Muscle of back (tissue), 11 donors: ENCODE results near the gene TMEM59. TPM values are rescaled to one million over a fixed set of nuclear protein-coding genes. Genes with fewer than 3 reads are reported as not detected.
"Not testable (repeated sequence)": the region's sequence is repeated elsewhere in the genome, so short reads cannot be mapped to it uniquely, and the experiment has no call there.

Experiments
- DNase-seq, 3 donors: peaks; one replicate each; pipeline versions ENCODE4 v3.0.0 to v3.0.0-alpha.2; 2013
- polyA plus RNA-seq, 10 donors: library from polyadenylated mRNA; unstranded; fragments of 120-200 nt; gene quantifications; one replicate each; pipeline ENCODE4 v1.2.1, GENCODE V29; 2013; ENCODE audit not compliant: insufficient read length in 10 of 10

TMEM59 gene
- polyA plus RNA-seq, 10 donors, result 140 to 172 (median 156) TPM

- DNase-seq, result peak in 2 of 3 donors; percentile 2 to 22
These were observed 11.3 kb upstream of the TMEM59 start for GRCh38 chr1:54064299-54064698.

- peak in 1 of 3 donors; percentile 1 for DNase-seq
These were observed 1.4 kb upstream of the TMEM59 start for GRCh38 chr1:54054438-54054749.

GRCh38 chr1:54053745-54054437 lies 887 bp upstream of the TMEM59 start:
- DNase-seq, result peak in 2 of 3 donors; percentile 10 to 28

- peak; percentile 41 to 84 (median 46) for DNase-seq
These were observed 522 bp downstream of the TMEM59 start for GRCh38 chr1:54052431-54052933.

- DNase-seq, result peak in 1 of 3 donors; percentile 1
These were observed 1.0 kb downstream of the TMEM59 start for GRCh38 chr1:54051933-54052430.

DNA sequence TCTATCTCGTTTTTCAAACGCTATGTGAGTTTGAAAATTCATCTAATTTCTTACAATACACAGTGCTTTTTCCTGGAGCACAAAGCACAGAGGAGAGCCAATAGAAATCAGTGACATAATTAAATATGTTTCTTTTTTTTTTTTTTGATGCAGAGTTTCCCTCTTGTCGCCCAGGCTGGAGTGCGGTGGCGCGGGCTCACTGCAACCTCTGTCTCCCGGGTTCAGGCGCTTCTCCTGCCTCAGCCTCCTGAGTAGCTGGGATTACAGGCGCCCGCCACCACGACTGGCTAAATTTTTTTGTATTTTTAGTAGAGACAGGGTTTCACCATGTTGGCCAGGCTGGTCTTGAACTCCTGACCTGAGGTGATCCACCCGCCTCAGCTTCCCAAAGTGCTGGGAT lies 2.6 kb downstream of the TMEM59 start:
- not testable (repeated sequence) for DNase-seq

- no peak for DNase-seq
These were observed 5.4 kb downstream of the TMEM59 start for GRCh38 chr1:54047384-54048305.

DNA sequence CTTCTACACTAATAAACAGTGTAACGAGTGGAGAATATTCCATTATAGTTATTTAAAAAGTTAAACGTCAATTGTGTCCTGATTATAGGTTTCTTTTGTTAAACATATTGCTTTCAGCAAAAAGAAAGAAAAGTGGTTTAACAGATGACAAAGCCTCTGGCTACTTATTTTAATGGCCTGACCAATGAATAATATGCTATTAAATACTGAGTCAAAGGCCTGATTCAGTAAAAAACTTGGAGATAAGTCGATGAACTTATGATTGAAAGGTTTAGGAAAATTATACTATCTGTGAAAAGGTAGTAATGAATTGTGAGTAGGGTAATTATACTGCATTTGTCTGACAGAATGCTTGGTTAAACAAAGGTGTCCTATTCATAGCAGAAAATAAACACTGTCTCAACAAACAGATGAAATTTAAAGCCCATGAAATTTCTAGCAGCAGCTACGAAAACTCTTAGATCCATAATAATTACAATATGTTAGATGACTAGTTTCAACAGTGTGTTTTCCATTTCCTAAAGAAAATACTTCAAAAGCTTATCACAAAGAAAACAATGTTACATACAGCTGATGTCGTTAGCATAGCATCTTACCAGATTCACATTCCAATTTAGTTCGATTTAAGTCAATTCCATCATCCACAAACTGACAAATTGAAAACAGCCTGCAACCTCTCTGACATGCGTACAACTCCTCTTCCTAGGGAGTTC lies 6.2 kb downstream of the TMEM59 start:
- peak in 1 of 3 donors; percentile 6 for DNase-seq

GRCh38 chr1:54045496-54045895 lies 7.5 kb downstream of the TMEM59 start:
- no peak for DNase-seq

DNA sequence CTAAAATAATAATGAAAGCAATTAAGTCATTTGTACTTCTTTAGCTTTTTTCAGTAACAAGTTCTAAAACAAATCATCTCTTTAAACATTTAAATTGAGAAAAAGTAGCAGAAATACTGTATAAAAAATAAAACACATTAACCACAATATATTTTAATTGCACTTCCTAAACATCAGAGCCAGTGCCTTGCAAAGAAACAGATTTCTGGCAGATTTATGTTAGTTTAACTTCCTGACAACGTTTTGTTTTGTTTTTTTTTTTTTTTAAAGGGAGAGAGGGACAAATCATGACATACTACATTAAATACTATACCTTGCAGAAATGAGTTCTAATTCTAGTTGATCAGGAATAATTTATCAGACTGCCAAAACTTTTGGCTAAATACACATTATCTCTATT lies 11.2 kb downstream of the TMEM59 start:
- DNase-seq, result no peak

GRCh38 chr1:54037476-54037875 lies 15.5 kb downstream of the TMEM59 start:
- no peak for DNase-seq

GRCh38 chr1:54028306-54029251 lies 24.4 kb downstream of the TMEM59 start:
- no peak for DNase-seq

DNA sequence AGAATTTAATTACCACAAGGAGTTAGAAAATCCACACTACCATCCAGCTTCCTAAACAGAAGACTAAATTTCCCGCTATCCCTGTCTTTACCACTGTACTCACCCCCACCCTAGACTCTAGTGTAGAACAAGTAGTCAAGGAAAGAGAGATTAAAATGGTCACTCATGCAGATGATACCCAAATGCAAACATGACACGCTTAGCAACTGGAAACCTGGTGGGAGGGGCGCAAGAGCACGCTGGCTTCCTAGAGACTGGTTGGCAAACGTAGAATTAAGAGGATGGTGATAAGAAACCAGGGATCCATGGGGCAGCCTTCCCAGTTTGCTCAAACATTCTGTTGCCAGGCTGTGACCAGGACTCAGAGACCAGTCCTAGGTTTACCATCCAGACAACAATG lies 25.2 kb downstream of the TMEM59 start:
- no peak for DNase-seq

- DNase-seq, result not testable (repeated sequence)
These were observed 28.2 kb downstream of the TMEM59 start for GRCh38 chr1:54024811-54025210.

DNA sequence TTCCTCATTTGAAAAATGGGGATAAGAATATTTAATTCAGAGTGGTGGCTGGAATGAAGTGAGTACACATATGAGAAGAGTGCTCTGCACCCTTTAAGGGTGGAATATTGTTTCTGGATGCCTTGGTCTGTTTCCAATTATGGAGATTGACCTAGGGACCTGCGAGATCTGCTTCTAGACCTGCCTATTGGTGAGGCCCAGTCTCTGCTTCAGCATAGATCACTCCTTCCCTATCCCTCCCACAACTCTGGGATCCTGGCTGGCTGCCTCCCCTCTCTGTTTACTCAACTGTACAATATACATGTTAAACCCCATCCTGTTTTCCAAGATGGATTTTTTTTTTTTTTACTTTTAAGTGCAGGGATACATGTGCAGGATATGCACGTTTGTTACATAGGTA lies 28.6 kb downstream of the TMEM59 start:
- DNase-seq, result no peak

DNA sequence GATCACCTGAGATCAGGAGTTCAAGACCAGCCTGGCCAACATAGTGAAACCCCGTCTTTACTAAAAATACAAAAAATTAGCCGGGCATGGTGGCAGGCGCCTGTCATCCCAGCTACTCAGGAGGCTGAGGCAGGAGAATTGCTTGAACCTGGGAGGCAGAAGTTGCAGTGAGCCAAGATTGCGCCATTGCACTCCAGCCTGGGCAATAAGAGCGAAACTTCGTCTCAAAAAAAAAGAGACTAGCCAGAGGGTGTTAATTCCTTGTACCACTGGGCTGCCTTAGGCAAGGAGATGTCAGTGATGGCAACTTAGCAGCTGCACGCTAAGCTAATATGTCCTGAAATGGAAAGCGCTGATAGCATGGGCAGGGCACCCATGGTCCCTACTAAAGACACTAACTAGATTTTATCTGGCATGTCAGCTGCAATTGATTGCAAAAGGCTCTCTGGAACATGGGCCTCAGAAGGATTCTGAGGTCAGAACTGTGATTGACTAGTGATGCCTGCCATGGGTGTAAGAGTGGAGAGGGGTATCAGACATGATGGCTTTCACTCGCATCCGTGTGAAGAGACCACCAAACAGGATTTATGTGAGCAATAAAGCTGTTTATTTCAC lies 33.3 kb downstream of the TMEM59 start:
- not testable (repeated sequence) for DNase-seq

DNA sequence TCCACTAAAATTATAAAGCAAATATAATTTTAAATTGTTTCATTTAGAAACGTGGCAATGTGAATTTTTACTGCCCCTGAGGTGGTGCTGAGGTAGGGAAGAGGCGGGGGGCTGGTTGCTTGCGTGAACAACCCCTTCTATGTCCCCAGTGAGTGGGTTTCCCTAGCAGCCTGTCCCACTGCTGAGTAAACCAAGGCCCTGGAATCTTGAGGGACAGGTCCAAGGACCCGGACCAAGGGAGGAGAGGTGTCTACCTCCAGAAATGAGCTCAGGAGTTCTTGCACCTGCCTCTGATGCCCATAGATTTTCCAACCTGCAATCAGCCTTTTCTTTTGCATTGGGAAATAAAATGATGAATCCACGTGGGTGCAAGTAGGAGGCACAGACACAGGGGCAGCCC lies 34.4 kb downstream of the TMEM59 start:
- DNase-seq, result no peak

DNA sequence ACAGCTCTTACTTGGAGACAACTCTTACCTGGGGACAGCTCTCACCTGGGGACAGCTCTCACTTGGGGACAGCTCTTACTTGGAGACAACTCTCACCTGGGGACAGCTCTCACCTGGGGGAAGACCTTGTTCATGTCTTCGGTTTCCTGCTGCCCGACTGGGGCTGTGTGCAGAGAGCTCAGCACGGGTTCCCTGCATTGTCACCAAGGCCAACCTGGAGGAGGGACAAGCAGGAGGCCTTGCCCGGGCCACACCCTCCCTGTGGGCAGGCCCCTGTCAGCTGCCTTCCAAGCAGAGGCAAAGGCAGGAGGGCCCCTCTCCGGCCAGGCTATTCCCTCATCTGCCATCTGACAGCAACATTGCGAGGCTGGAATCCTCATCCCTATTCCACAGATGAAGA lies 35.0 kb downstream of the TMEM59 start, which contains the start of gene LDLRAD1:
Gene LDLRAD1 (minus strand): TSS at position 208 of the 400 bp plus-strand sequence. CDS start 74 bp downstream, at position 134.
- no peak for DNase-seq

DNA sequence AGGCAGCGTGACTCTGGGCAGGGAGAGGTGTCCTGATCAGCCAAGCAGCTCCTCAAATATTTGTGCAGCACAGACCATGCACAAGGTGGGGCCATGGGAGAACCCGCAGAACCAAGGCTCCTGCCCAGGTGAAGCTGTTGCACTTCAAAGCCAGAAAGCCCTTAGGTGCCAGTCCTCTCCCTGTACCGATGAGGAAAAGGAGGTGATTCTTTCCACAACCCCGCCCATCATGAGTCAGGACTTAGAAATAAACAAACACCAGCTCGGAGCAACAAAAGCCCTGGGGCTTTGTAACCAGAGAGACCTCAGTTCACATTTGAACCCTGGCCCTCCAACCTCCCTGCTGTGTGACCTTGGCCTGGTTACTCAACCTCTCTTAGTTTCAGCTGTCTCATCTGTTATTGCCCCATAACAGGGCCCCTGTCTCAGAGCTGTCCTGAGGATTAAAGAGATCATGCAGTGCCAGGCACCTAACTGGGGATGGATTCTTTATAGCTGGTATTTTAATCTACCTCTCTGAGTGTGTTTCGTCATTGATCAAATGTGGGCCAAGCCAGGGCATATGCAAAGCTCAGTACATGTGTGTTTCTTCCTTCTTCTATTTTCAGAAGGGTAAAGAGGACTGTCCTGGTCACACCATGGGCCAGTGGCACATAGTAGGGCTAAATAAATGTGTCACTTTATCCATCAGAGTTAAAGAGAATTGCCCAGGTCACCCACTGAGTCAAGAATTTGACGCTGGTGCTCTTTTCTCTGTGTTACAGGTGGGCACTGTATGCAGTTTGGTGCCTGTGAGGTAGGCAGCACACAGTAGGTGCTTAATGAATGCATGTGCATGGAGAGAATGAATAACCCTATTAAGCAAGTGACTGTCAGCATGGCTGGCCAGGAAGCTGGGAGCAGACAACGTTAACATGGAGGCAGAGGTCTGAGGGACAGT lies 36.4 kb downstream of the TMEM59 start:
- DNase-seq, result no peak
